Progenitor cell of endocrine pancreas (in vitro differentiated cells): ENCODE data around the gene ANKRD40. TPM values are rescaled to one million over a fixed set of nuclear protein-coding genes. Genes with fewer than 3 reads are reported as not detected.

ENCODE experiments used
- DNase-seq: peaks from one replicate; pipeline ENCODE4 v3.0.0; 2021; ENCODE audit warnings: low spot score; ENCODE audit not compliant: unreplicated experiment
- H3K27ac Mint-ChIP-seq: 2 replicates; pipeline ENCODE4 v1.8.0; 2021; ENCODE audit warnings: mild to moderate bottlenecking, moderate library complexity, mixed read lengths
- H3K27me3 Mint-ChIP-seq: 2 replicates; pipeline ENCODE4 v1.8.0; 2021; ENCODE audit warnings: mixed read lengths
- H3K36me3 Mint-ChIP-seq: 2 replicates; pipeline ENCODE4 v1.8.0; 2022; ENCODE audit warnings: mixed read lengths; ENCODE audit not compliant: insufficient read depth
- H3K4me1 Mint-ChIP-seq: 2 replicates; pipeline ENCODE4 v1.8.0; 2021; ENCODE audit warnings: low read depth, mixed read lengths
- H3K4me3 Mint-ChIP-seq: 2 replicates; pipeline ENCODE4 v1.8.0; 2021; ENCODE audit warnings: low read depth, mild to moderate bottlenecking, moderate library complexity, mixed read lengths
- H3K9me3 Mint-ChIP-seq: 2 replicates; pipeline ENCODE4 v1.8.0; 2021; ENCODE audit warnings: low read depth, mixed read lengths
- total RNA-seq: library from RNA; stranded (reverse); gene quantifications from 2 replicates; pipeline ENCODE4 v1.2.1, GENCODE V29; 2021
- TF ChIP-seq, protein P1 (sequence below): fragments of 200-600 bp; sonication (generic); IDR thresholded peaks from one replicate; pipeline ENCODE4 v1.5.0; 2021; ENCODE audit warnings: antibody characterized with exemption, mild to moderate bottlenecking; ENCODE audit not compliant: unreplicated experiment

ANKRD40 gene
- total RNA-seq, 1 donor from 2014 or later = 39.0 TPM

DNA sequence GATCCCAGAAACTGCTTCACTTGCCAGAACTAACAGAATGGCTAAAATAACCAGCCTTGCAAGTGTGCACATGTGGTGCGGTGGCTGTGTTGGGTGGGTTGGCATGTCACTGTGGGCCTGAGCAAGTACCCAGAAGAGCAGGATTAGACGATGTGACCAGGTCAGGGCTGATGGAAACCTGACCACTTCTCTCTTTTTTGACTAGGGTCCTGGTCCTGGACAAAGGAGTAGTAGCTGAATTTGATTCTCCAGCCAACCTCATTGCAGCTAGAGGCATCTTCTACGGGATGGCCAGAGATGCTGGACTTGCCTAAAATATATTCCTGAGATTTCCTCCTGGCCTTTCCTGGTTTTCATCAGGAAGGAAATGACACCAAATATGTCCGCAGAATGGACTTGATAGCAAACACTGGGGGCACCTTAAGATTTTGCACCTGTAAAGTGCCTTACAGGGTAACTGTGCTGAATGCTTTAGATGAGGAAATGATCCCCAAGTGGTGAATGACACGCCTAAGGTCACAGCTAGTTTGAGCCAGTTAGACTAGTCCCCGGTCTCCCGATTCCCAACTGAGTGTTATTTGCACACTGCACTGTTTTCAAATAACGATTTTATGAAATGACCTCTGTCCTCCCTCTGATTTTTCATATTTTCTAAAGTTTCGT is 16.7 kb downstream of the ANKRD40 start:
- Mint-ChIP-seq H3K4me3 (peak overlapping the region; percentile 12), H3K9me3 (no peaks in the 10 kb centered on the region), H3K36me3 (peaks cover 8% of the 10 kb centered on the region), H3K4me1 (peaks cover 69% of the 10 kb centered on the region), H3K27ac (peak overlapping the region; percentile 94), H3K27me3 (no peaks in the 10 kb centered on the region)
- no peak for DNase-seq
- TF ChIP-seq, protein P1, sequence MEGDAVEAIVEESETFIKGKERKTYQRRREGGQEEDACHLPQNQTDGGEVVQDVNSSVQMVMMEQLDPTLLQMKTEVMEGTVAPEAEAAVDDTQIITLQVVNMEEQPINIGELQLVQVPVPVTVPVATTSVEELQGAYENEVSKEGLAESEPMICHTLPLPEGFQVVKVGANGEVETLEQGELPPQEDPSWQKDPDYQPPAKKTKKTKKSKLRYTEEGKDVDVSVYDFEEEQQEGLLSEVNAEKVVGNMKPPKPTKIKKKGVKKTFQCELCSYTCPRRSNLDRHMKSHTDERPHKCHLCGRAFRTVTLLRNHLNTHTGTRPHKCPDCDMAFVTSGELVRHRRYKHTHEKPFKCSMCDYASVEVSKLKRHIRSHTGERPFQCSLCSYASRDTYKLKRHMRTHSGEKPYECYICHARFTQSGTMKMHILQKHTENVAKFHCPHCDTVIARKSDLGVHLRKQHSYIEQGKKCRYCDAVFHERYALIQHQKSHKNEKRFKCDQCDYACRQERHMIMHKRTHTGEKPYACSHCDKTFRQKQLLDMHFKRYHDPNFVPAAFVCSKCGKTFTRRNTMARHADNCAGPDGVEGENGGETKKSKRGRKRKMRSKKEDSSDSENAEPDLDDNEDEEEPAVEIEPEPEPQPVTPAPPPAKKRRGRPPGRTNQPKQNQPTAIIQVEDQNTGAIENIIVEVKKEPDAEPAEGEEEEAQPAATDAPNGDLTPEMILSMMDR = no peak

DNA sequence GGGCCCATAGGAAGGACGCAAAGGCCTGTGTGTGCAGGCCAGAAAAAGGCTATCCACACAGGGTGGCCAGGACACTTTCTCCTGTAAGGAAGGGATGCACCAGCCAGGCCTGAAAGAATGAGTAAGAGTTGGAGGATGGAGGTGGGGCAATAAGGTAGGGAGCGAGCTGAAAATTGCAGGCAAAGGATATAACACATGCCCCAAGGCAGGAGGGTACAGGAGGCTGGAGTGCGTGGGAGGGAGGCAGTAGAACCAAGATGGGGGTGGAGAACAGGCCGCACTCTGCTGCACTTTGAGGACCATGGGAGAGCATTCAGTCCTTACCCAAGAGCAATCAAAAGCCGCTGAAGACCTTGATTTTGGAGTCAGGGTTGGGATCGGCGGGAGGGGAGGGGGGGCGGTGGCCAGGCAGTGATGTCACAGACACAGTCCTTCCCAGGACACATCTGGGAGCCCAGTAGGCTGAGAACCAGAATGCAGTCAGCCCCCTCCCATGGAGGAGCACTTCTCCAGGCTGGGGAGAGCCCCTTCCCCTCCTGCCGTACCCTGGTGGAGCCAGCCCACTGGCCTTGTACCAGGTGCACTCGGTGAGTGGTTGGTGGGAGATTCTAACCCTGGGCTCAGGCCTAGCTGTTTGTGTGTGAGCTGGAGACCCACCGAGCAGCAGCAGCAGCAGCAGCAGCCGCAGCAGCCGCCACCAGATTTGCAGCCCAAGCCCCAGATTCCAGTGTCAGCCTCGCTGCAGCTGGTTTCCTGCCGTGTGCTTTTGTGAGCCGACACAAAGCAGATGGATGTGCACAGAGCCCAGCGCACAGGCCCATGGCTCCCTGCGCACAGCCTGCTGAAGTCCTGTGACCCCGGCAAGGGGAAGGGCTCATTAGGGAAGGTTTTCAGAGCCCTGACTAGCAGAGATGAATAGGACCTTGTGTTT is 17.5 kb downstream of the ANKRD40 start:
- H3K36me3 Mint-ChIP-seq = peaks cover 2% of the 10 kb centered on the region
- TF ChIP-seq, protein P1 = no peak
- no peaks in the 10 kb centered on the region for H3K27me3 Mint-ChIP-seq
- H3K27ac Mint-ChIP-seq = peak overlapping the region; percentile 96
- H3K9me3 Mint-ChIP-seq = no peaks in the 10 kb centered on the region
- peaks cover 69% of the 10 kb centered on the region for H3K4me1 Mint-ChIP-seq
- H3K4me3 Mint-ChIP-seq = peak overlapping the region; percentile 29
- DNase-seq = no peak

DNA sequence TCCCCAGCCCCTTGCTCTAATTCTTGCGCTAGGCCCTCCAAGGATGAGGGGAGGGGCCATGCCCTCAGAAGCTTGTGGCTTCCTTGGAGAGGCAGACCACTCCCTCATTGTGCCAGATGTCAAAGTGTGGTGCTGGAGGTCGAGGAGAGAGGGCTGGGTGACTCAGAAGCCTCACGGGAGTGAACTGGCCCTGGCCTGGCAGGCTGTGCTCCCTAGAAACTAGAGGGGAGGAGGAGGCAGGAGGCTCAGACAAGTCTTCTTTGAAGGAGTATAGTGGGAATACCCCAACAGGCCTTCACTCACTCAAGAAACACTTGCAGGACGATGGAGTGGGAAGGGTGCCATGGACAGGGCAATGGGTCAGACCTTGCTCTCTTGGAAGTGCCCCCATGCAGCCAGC is 18.5 kb downstream of the ANKRD40 start:
- Mint-ChIP-seq H3K4me3 (no peak overlapping the region), H3K27me3 (no peaks in the 10 kb centered on the region), H3K36me3 (no peaks in the 10 kb centered on the region), H3K27ac (peak overlapping the region; percentile 33), H3K4me1 (peaks cover 69% of the 10 kb centered on the region), H3K9me3 (no peaks in the 10 kb centered on the region)
- no peak for DNase-seq
- TF ChIP-seq, protein P1 = no peak

DNA sequence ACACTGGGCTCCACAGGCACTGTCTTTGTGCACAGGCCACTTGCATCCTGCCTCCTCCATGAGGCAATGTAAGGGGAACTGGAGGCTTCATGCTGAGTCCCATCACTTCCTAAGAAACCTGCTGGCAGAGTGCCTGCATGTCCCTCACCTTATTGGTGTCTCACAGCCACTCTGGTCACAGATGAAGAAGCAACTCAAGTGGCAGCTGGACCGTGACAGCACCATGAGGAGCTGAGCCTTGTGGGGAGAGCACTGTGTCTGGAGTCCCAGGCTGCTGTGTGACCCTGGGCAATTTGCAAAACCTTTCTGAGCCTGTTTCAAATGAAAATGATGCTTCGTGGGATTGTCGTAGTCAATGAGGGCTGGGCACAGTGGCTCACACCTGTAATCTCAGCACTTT is 19.5 kb downstream of the ANKRD40 start:
- Mint-ChIP-seq H3K4me1 (peaks cover 68% of the 10 kb centered on the region), H3K27me3 (no peaks in the 10 kb centered on the region), H3K27ac (no peak overlapping the region), H3K36me3 (no peaks in the 10 kb centered on the region), H3K9me3 (no peaks in the 10 kb centered on the region), H3K4me3 (no peak overlapping the region)
- TF ChIP-seq, protein P1 = no peak
- no peak for DNase-seq

DNA sequence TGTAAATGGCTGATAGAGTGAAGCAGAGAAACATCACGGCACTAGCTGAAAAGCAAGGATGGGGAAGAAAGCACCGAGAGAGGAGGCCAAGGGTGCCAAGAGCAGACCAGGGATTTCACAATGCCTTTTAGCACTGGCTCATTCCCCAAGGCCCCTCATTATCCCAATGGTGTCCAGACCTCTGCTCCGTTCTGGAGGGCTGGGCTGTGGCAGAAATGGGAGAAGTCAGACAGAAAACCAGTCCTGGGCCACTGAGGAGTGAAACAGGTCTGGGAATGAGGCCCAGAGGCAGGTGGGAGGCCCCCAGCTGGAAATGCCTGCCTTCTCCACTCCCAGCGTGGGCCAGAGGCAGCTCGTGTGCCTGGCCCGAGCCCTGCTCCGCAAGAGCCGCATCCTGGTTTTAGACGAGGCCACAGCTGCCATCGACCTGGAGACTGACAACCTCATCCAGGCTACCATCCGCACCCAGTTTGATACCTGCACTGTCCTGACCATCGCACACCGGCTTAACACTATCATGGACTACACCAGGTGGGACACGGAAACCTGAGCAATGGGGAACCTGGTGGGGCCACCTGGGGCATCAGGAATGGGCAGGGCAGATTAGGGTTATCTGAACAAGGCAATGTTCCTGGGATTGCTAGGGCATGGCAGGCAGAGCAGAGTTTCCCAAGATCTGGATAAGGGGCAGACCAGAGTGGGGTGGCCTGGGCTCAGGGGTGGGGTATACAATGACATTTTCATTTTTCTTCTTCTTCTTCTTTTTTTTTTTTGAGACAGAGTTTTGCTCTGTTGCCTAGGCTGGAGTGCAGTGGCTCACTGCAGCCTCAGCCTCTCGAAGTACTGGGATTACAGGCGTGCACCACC is 20.3 kb downstream of the ANKRD40 start:
- Mint-ChIP-seq H3K27ac (peak overlapping the region; percentile 89), H3K36me3 (no peaks in the 10 kb centered on the region), H3K27me3 (no peaks in the 10 kb centered on the region), H3K4me1 (peaks cover 63% of the 10 kb centered on the region), H3K4me3 (no peak overlapping the region), H3K9me3 (no peaks in the 10 kb centered on the region)
- DNase-seq = no peak
- TF ChIP-seq, protein P1 = no peak
